Measurements from ENCODE around the gene NEURL4. TPM values are rescaled to one million over a fixed set of nuclear protein-coding genes. Genes with fewer than 3 reads are reported as not detected.

NEURL4 gene
- total RNA-seq, 2 donors from 2014 or later = 24.4 to 45.3 TPM

GRCh38 chr17:7292194-7292593 lies 36.9 kb downstream of the NEURL4 start:
- Histone ChIP-seq H3K9me3 (no peaks in the 10 kb centered on the region), H3K27me3 (replicated peaks; ENCODE audit: insufficient read depth) (peaks cover 5% of the 10 kb centered on the region), H3K4me3 (no peak overlapping the region), H3K27ac (no peak overlapping the region), H3K36me3 (no peaks in the 10 kb centered on the region), H3K4me1 (ENCODE audit: control insufficient read depth in 1 of 2, low read depth in 2 of 2) (peaks cover 15 to 34% of the 10 kb centered on the region in 2 donors)
- ATAC-seq (ENCODE audit: insufficient number of reproducible peaks, low FRiP score, low read depth) (no peak), DNase-seq (ENCODE audit: low spot score) (no peak)
- no peak for TF ChIP-seq CTCF (IDR thresholded peaks at IDR 0.05)

- DNase-seq (ENCODE audit: low spot score) (no peak), ATAC-seq (ENCODE audit: insufficient number of reproducible peaks, low FRiP score, low read depth) (no peak)
- Histone ChIP-seq H3K4me1 (ENCODE audit: control insufficient read depth in 1 of 2, low read depth in 2 of 2) (peaks cover 10 to 22% of the 10 kb centered on the region in 2 donors), H3K9me3 (no peaks in the 10 kb centered on the region), H3K27ac (no peak overlapping the region), H3K27me3 (replicated peaks; ENCODE audit: insufficient read depth) (peaks cover 5% of the 10 kb centered on the region), H3K36me3 (no peaks in the 10 kb centered on the region), H3K4me3 (no peak overlapping the region)
- no peak for TF ChIP-seq CTCF (IDR thresholded peaks at IDR 0.05)
Observed at GRCh38 chr17:7290685-7291084, 38.5 kb downstream of the NEURL4 start.

GRCh38 chr17:7290166-7290565 lies 39.0 kb downstream of the NEURL4 start:
- no peak for TF ChIP-seq CTCF (IDR thresholded peaks at IDR 0.05)
- ATAC-seq (ENCODE audit: insufficient number of reproducible peaks, low FRiP score, low read depth) (no peak), DNase-seq (ENCODE audit: low spot score) (no peak)
- Histone ChIP-seq H3K4me1 (ENCODE audit: control insufficient read depth in 1 of 2, low read depth in 2 of 2) (peaks cover 10 to 16% of the 10 kb centered on the region in 2 donors), H3K27me3 (replicated peaks; ENCODE audit: insufficient read depth) (peaks cover 5% of the 10 kb centered on the region), H3K36me3 (no peaks in the 10 kb centered on the region), H3K4me3 (no peak overlapping the region), H3K9me3 (no peaks in the 10 kb centered on the region), H3K27ac (no peak overlapping the region)

- ATAC-seq (ENCODE audit: insufficient number of reproducible peaks, low FRiP score, low read depth) = no peak
- Histone ChIP-seq H3K9me3 (no peaks in the 10 kb centered on the region), H3K4me1 (ENCODE audit: control insufficient read depth in 1 of 2, low read depth in 2 of 2) (peaks cover 4 to 9% of the 10 kb centered on the region in 2 donors)
Observed at GRCh38 chr17:7289256-7290032, 39.7 kb downstream of the NEURL4 start.

GRCh38 chr17:7285679-7286078 lies 43.5 kb downstream of the NEURL4 start:
- H3K4me1 ChIP-seq (ENCODE audit: control insufficient read depth in 1 of 2, low read depth in 2 of 2) = peaks cover 13 to 19% of the 10 kb centered on the region in 2 donors
- no peak overlapping the region for H3K4me3 ChIP-seq
- DNase-seq (ENCODE audit: low spot score) (no peak), ATAC-seq (ENCODE audit: insufficient number of reproducible peaks, low FRiP score, low read depth) (no peak)
- H3K27ac ChIP-seq = no peak overlapping the region
- H3K9me3 ChIP-seq = no peaks in the 10 kb centered on the region
- no peak for TF ChIP-seq CTCF (IDR thresholded peaks at IDR 0.05)
- no peaks in the 10 kb centered on the region for H3K36me3 ChIP-seq
- no peaks in the 10 kb centered on the region for H3K27me3 ChIP-seq (replicated peaks; ENCODE audit: insufficient read depth)

More at GRCh38 chr17:7289256-7290032, 39.7 kb downstream of the NEURL4 start:
- Histone ChIP-seq H3K27ac (no peak overlapping the region), H3K36me3 (no peaks in the 10 kb centered on the region), H3K4me3 (no peak overlapping the region), H3K27me3 (replicated peaks; ENCODE audit: insufficient read depth) (peaks cover 5% of the 10 kb centered on the region)
- DNase-seq (ENCODE audit: low spot score) = no peak
- no peak for TF ChIP-seq CTCF (IDR thresholded peaks at IDR 0.05)

All from thoracic aorta (tissue), 2 donors.